ENCODE data around the gene AIMP1. TPM values are rescaled to one million over a fixed set of nuclear protein-coding genes. Genes with fewer than 3 reads are reported as not detected.

AIMP1 gene
- total RNA-seq, result 10 to 100 TPM; 40.6 to 50.8 TPM
- long read RNA-seq, transcript AIMP1-202 (7 exons, 2,586 nt), result major isoform, 31 of 48 reads
- long read RNA-seq, partial matches to known transcripts, result 10 of 48 reads
- long read RNA-seq, other reads (novel, unspliced or antisense), result 7 of 48 reads

DNA sequence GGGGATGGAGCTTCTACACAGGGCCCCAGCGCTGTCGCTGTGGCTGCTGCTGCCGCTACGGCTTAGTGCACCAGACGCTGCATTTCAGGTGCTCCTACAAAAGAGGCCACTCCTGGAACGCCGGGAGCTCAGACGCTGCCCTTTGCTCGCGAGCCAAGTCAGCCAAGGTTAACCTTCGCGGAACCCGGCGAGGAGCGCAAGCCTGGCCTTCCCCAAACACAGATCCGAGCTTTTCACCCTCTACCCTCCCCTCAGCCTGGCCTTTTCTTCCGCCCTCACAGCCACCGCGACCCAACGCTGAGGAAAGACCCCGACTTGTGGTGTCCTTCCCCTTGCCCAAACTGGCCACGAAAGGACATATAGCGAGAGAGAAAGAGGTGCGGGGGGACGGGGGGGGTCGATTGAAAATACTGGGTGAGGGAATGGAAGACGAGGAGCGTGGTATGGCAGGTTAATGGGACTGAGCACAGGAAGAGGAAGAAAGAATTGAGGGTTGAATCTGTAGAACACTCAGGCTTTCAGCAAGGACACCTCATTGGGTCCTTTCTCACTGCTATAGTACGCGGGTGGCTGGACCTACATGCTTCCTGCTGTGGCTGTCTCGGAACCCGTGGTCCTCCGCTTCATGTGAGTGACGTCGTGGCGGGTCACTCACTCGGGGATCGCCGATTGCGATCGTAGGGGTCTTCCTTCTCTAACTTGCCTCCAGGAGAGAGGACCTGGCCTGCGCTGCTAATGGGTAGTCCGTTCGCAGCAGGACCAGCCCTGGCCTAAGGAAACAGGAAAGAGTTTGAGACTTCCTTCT, at the start of gene AIMP1, which contains the start of gene TBCK:
TSS of gene AIMP1 (plus strand) at position 583 of the 805 bp plus-strand sequence. CDS start 8,460 bp downstream, outside the sequence.
TSS of gene TBCK (minus strand) at position 242 of the 805 bp plus-strand sequence. CDS start 7,249 bp downstream, outside the sequence.
- intact Hi-C loops (cut with DNase I, micrococcal nuclease), result no loop called here
- ATAC-seq, result peak; percentile 95
- peak; percentile 90 to 91 for DNase-seq

DNA sequence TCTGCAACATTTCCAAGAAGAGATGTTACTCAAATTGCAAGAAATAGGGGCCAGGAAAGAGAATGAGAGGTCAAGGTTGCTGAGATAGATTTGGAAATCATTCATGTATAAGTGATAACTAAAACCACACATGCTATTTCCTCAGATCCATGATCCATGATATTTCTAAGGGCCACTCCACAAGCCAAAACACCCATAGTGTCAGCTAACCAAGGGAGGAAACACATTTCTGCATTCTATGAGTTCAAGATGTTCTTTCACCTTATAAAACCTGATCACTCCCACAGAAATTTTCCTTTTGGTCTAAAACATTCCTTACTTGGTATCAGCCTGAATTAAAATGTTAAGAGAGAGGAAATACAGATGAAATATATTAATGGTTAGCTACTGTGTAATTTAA, 47.6 kb upstream of the AIMP1 start:
- no peak for DNase-seq
- no peak for ATAC-seq
- intact Hi-C loops (cut with DNase I, micrococcal nuclease), result no loop called here

GRCh38 chr4:106269711-106270110, 46.6 kb upstream of the AIMP1 start:
- DNase-seq (no peak), ATAC-seq (no peak)
- intact Hi-C loops (cut with DNase I, micrococcal nuclease), result no loop called here

DNA sequence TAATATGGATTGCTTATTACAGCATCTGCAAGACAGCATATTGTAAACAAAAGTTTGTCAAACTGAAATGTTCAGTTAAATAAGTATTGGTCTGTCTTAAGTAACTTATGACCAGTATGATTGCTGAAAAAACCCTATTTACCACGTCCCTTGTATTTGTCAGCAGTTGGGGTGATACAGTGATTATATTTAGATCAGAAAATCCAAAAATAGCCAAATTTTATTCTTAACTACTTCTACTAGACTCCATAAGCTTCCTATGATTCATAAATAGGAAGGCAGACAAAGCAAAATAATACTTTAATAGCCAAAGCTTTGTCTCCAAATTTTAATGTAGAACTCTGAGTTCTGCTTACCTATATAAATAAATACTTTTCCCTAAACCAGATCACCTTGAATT, 45.6 kb upstream of the AIMP1 start:
- intact Hi-C loops (cut with DNase I, micrococcal nuclease), result no loop called here
- DNase-seq (no peak), ATAC-seq (no peak)

DNA sequence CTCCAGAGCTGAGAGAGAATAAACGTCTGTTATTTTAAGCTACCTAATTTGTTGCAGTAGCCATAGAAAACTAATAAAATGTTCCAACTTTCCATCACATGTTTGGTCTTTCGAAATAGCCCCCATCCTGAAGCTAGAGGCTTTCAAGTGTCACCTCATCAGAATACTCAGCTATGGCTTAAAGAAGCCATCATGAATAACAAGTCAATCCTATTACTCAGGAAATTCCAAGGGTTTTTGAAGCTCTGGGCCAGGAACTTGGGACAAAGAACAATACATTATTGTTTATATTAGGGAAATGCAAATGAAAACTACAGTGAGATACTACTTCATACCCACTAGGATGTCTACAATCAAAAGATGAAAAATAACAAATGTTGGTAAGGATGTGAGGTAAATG, 42.5 kb upstream of the AIMP1 start:
- ATAC-seq, result no peak
- intact Hi-C loops (cut with DNase I, micrococcal nuclease), result no loop called here
- no peak for DNase-seq

- ATAC-seq (no peak), DNase-seq (no peak)
- intact Hi-C loops (cut with DNase I, micrococcal nuclease), result no loop called here
These were observed 39.1 kb upstream of the AIMP1 start for GRCh38 chr4:106277140-106277675.

- no peak for DNase-seq
- no peak for ATAC-seq
These were observed 32.1 kb upstream of the AIMP1 start for GRCh38 chr4:106284227-106284626.

DNA sequence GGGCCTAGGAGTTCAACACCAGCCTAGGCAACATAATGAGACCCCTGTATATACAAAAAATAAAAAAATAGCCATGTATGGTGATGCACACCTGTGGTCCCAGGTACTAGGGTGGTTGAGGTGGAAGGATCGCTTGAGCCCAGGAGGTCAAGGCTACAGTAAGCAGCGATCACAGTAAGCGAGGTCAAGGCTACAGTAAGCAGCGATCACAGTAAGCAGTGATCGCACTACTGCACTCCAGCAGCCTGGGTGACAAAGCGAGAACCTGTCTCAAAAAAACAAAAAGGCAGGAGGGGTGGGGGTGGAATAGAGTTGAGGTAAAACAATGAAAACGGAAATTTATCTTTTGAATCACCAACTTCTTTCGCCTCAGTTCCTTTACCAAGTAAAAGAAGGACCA, 29.7 kb upstream of the AIMP1 start:
- ATAC-seq (no peak), DNase-seq (no peak)
- intact Hi-C loops (cut with DNase I, micrococcal nuclease), result no loop called here

More at GRCh38 chr4:106284227-106284626, 32.1 kb upstream of the AIMP1 start:
- intact Hi-C loops (cut with DNase I, micrococcal nuclease), result no loop called here

DNA sequence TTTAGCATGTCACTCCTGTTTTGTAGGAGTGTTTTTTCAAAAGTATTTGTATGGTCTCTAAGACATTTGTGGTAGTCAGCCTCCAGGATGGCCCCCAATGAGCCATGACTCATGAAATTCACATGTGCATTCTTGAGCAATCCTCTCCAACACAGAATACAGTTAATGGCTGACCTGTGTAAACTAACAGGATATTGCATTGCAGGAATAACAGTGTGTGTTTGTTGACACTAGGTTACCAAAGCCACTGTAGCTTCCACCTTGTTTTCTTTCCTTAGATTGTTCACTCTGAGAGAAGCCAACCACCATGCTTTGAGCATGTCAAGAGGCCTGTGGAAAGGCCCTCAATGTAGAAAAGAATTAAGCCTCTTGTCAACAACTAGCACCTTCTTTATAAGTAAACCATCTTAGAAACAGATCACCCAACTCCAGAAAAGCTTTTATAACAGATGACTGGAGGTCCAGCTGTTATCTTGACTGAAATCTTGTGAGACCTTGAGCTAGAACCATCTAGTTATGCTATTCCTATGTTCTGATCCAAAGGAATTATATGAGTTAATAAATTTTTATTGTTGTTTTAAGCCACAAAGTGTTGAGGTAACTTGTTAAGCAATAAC, 28.9 kb upstream of the AIMP1 start:
- intact Hi-C loops (cut with DNase I, micrococcal nuclease), result no loop called here
- DNase-seq (no peak), ATAC-seq (peak; percentile 78)

DNA sequence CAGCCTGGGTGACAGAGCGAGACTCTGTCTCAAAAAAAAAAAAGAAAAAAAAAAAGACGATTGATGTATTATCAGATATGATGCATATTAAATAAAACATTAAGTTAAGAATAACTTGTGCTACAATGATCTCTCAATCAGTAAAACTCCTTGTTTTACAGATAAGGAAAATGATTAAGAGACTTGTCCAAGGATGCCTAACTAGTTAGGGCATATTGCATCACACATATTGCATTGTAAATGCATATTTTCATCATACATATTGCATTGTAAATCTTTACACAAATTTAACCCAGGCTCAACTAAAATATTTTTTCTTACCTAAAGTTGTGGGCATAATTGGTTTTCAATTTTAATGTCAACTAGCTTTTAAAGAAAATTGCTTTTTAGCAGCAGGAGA, 26.6 kb upstream of the AIMP1 start:
- ATAC-seq, result no peak
- intact Hi-C loops (cut with DNase I, micrococcal nuclease), result no loop called here
- DNase-seq, result no peak

GRCh38 chr4:106291678-106292077, 24.7 kb upstream of the AIMP1 start:
- ATAC-seq (no peak), DNase-seq (no peak)
- intact Hi-C loops (cut with DNase I, micrococcal nuclease), result no loop called here

- ATAC-seq (no peak), DNase-seq (no peak)
- intact Hi-C loops (cut with DNase I, micrococcal nuclease), result no loop called here
These were observed 22.3 kb upstream of the AIMP1 start for GRCh38 chr4:106294062-106294461.

DNA sequence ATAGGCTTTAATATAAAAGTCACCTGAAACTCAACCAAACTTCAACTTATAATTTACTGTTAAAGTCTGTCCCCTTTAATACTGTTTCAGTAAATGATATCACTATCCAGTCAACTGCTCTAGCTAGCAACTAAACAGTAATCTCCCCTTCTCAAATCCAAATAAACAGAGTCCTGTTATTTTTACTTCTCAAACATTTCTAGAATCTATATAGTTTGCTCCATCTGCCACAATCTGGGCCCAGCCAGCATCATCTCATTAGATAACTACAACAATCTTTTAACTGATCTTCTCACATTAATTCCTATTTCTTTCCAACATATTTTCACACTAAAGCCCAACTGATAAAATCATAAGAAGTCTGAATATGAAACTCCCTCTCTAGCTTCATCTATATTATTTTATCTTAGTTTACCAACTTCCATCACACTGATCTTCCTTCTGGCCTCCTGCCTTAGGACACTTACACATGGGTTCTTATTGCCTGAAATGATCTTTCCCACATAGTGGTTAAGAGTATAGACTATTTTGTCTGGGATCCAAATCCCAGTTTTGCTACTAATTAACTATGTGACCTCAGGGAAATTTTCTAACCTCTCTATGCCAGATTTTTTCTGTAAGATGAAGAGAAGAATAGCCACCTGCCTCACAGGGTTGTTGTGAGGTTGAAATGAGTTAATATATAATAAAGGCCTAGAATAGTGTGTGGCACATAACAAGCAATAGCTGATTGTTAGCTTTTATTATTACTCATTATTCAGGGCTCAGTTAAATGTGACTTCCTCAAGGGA, 18.9 kb upstream of the AIMP1 start:
- ATAC-seq (no peak), DNase-seq (no peak)
- intact Hi-C loops (cut with DNase I, micrococcal nuclease), result no loop called here

- ATAC-seq (no peak), DNase-seq (no peak)
- intact Hi-C loops (cut with DNase I, micrococcal nuclease), result no loop called here
These were observed 16.4 kb upstream of the AIMP1 start for GRCh38 chr4:106299977-106300376.

GRCh38 chr4:106301393-106302061, 14.8 kb upstream of the AIMP1 start:
- DNase-seq (no peak), ATAC-seq (no peak)
- intact Hi-C loops (cut with DNase I, micrococcal nuclease), result no loop called here

DNA sequence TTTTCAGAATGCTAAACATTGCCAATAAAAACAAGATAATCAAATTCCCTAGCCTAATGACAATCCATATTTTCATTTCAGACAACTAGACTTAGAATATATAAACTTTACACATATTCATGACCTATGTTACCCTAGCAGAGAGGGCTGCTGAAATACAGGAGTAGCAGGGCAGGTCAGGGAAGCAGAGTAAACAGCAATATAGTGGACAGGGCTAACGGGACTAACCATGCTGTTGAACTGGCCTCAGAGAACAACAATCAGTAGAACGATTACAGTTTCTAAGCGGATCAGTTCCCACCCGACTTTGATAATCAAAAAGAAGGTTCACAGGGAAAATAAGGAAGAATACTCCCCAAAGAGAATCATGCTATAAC, 14.3 kb upstream of the AIMP1 start:
- intact Hi-C loops (cut with DNase I, micrococcal nuclease), result no loop called here
- no peak for DNase-seq
- ATAC-seq, result no peak

- ATAC-seq (no peak), DNase-seq (no peak)
- intact Hi-C loops (cut with DNase I, micrococcal nuclease), result no loop called here
These were observed 12.6 kb upstream of the AIMP1 start for GRCh38 chr4:106303548-106304281.

GRCh38 chr4:106304632-106305031, 11.7 kb upstream of the AIMP1 start:
- intact Hi-C loops (cut with DNase I, micrococcal nuclease), result no loop called here
- DNase-seq (no peak), ATAC-seq (no peak)

All from left colon (tissue), 2 donors.